Prostate gland (tissue), 2 donors: ENCODE results near the gene MRGPRD. TPM values are rescaled to one million over a fixed set of nuclear protein-coding genes. Genes with fewer than 3 reads are reported as not detected.

ENCODE experiments used
- DNase-seq: peaks from one replicate; pipeline ENCODE4 v3.0.0-alpha.2; 2019; ENCODE audit warnings: low spot score
- H3K27ac ChIP-seq, 2 donors: fragments of 200-600 bp; sonication (generic); 2 replicates each; pipeline ENCODE4 v1.5.1; 2017 to 2019
- H3K27me3 ChIP-seq: fragments of 200-600 bp; sonication (generic); replicated peaks from 2 replicates; pipeline ENCODE4 v1.5.1; 2019; ENCODE audit not compliant: insufficient read depth
- H3K36me3 ChIP-seq, 2 donors: fragments of 200-600 bp; sonication (generic); 1 replicate in 1 of 2; 2 replicates in 1 of 2; pipeline versions ENCODE4 v1.5.1 to v1.8.1; 2017 to 2019
- H3K4me1 ChIP-seq: fragments of 200-600 bp; sonication (generic); replicated peaks from 2 replicates; pipeline ENCODE4 v1.5.1; 2019
- H3K4me3 ChIP-seq, 2 donors: fragments of 200-600 bp; sonication (generic); 2 replicates each; pipeline ENCODE4 v1.5.1; 2017 to 2019
- H3K9me3 ChIP-seq: fragments of 200-600 bp; sonication (generic); 2 replicates; pipeline ENCODE4 v1.5.1; 2017
- CTCF ChIP-seq, 4 experiments: fragments of 200-600 bp in 2 of 4; fragments of 450-650 bp in 2 of 4; sonication (generic) in 2 of 4; IDR thresholded peaks; 1 replicate in 3 of 4; 2 replicates in 1 of 4; pipeline ENCODE4 v1.5.1; 2016 to 2019; ENCODE audit warnings: antibody characterized with exemption in 4 of 4, mild to moderate bottlenecking in 2 of 4, moderate library complexity in 2 of 4
- POLR2A ChIP-seq: fragments of 450-650 bp; IDR thresholded peaks from one replicate; pipeline ENCODE4 v1.6.1; 2016; ENCODE audit warnings: antibody characterized with exemption, mild to moderate bottlenecking
- POLR2AphosphoS5 ChIP-seq: sonication (generic); formaldehyde crosslinking; IDR thresholded peaks from one replicate; pipeline ENCODE4 v1.6.1; 2017; ENCODE audit warnings: antibody characterized with exemption
- WGBS: methylation state at CpG from one replicate; pipeline ENCODE4 v1.1.5; 2018; 5-methylcytosine and 5-hydroxymethylcytosine counted together
- intact Hi-C: fragments of 100-400 bp; cut with DNase I; formaldehyde crosslinking; loops from one replicate; pipeline ENCODE4 v1.14.2; 2022
- total RNA-seq, 2 donors: library from RNA; depleted of rRNA; stranded (reverse); fragments of >200 nt; gene quantifications; one replicate each; pipeline ENCODE4 v1.1.0, GENCODE V29; 2016

Gene MRGPRD
- total RNA-seq, 2 donors from 2014 or later = not detected

- no peak for TF ChIP-seq POLR2A
- no peak for TF ChIP-seq POLR2AphosphoS5
- no peak for TF ChIP-seq CTCF (IDR thresholded peaks at IDR 0.05)
- Histone ChIP-seq H3K4me3 (no peak overlapping the region), H3K36me3 (no peaks in the 10 kb centered on the region), H3K4me1 (no peaks in the 10 kb centered on the region), H3K9me3 (no peaks in the 10 kb centered on the region), H3K27me3 (no peaks in the 10 kb centered on the region), H3K27ac (no peak overlapping the region)
- WGBS = 90% methylated on average over 9 of the region's 9 CpGs
- no peak for DNase-seq
- intact Hi-C loops = no loop called here
These were observed 22.6 kb downstream of the MRGPRD start for GRCh38 chr11:68958211-68958610.

GRCh38 chr11:68956547-68957254, 24.1 kb downstream of the MRGPRD start:
- no peak overlapping the region for H3K27ac ChIP-seq
- TF ChIP-seq POLR2A (no peak), CTCF (IDR thresholded peaks at IDR 0.05) (no peak), POLR2AphosphoS5 (no peak)
- H3K9me3 ChIP-seq = no peaks in the 10 kb centered on the region
- H3K36me3 ChIP-seq = no peaks in the 10 kb centered on the region
- DNase-seq = no peak
- no peak overlapping the region for H3K4me3 ChIP-seq
- no peaks in the 10 kb centered on the region for H3K4me1 ChIP-seq
- 63% methylated on average over 12 of the region's 12 CpGs for WGBS
- intact Hi-C loops = no loop called here
- no peaks in the 10 kb centered on the region for H3K27me3 ChIP-seq

DNA sequence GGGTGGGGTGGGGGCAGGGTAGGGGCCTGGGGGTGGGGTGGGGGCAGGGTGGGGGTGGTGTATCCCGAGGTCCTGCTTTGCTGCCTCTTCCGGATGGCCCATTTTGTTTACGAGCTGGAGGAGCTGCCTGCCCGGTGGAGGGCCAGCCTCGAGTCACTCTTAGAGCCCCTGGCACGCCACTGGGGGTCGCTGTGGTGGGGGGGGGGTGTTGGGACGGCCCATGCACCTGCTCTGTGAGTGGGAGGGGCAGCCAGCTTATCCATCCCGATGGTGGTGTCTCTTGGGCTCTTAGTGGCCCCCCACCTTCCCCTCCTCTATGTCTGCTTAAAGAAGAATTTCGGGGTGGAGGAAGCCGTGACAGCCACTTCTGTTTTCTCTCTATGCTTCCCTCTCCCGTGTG, 24.6 kb downstream of the MRGPRD start:
- H3K4me3 ChIP-seq = no peak overlapping the region
- H3K36me3 ChIP-seq = no peaks in the 10 kb centered on the region
- no peak for TF ChIP-seq POLR2A
- no peak for TF ChIP-seq POLR2AphosphoS5
- TF ChIP-seq CTCF (IDR thresholded peaks at IDR 0.05) = no peak
- H3K27ac ChIP-seq = no peak overlapping the region
- DNase-seq = no peak
- no peaks in the 10 kb centered on the region for H3K27me3 ChIP-seq
- intact Hi-C loops = no loop called here
- H3K4me1 ChIP-seq = no peaks in the 10 kb centered on the region
- WGBS = 17% methylated on average over 10 of the region's 12 CpGs
- no peaks in the 10 kb centered on the region for H3K9me3 ChIP-seq

DNA sequence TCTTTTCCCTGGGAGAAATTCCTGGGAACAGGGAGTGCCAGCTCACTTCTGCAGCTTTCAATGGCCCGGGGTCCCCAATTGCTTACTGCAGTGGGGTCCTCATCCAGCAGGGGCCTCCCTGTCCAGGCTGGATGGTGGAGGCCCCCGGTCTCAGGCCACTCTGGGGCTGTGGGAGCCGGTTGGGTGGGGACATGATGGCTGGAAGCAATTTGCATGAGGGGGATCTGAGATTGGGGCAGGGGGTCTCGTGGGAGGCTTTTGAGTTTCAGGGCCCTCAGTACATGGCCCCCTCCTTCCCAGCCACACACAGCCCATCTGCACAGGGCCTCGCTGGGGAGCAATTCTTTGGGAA, 25.2 kb downstream of the MRGPRD start:
- TF ChIP-seq CTCF (IDR thresholded peaks at IDR 0.05) (no peak), POLR2A (no peak), POLR2AphosphoS5 (no peak)
- no peaks in the 10 kb centered on the region for H3K27me3 ChIP-seq
- intact Hi-C loops = no loop called here
- H3K4me3 ChIP-seq = no peak overlapping the region
- H3K36me3 ChIP-seq = no peaks in the 10 kb centered on the region
- H3K9me3 ChIP-seq = no peaks in the 10 kb centered on the region
- 28% methylated on average over 5 of the region's 5 CpGs for WGBS
- no peak for DNase-seq
- H3K4me1 ChIP-seq = no peaks in the 10 kb centered on the region
- peak overlapping the region; percentile 42 to 54 for H3K27ac ChIP-seq

GRCh38 chr11:68954836-68955606, 25.8 kb downstream of the MRGPRD start:
- H3K27ac ChIP-seq = peak overlapping the region; percentile 42 to 54
- H3K4me3 ChIP-seq = no peak overlapping the region
- H3K36me3 ChIP-seq = no peaks in the 10 kb centered on the region
- intact Hi-C loops = no loop called here
- H3K4me1 ChIP-seq = no peaks in the 10 kb centered on the region
- DNase-seq = peak; percentile 21
- no peaks in the 10 kb centered on the region for H3K9me3 ChIP-seq
- WGBS = 23% methylated on average over 29 of the region's 30 CpGs
- no peaks in the 10 kb centered on the region for H3K27me3 ChIP-seq
- TF ChIP-seq CTCF (IDR thresholded peaks at IDR 0.05) = no peak
- TF ChIP-seq POLR2AphosphoS5 = peak; percentile 78
- TF ChIP-seq POLR2A = no peak
